ENCODE results near the gene MS4A1.
"Not testable (repeated sequence)": the region's sequence is repeated elsewhere in the genome, so short reads cannot be mapped to it uniquely, and the experiment has no call there.

The MS4A1 gene

GRCh38 chr11:60502221-60502775 is 46.7 kb downstream of the MS4A1 start:
- DNase-seq (ENCODE audit: low spot score): no peak

- no peak for DNase-seq (ENCODE audit: low spot score)
Observed at GRCh38 chr11:60504219-60504905, 48.7 kb downstream of the MS4A1 start.

GRCh38 chr11:60509609-60510008 is 54.0 kb downstream of the MS4A1 start:
- not testable (repeated sequence) for DNase-seq (ENCODE audit: low spot score)

GRCh38 chr11:60510209-60510608 is 54.6 kb downstream of the MS4A1 start:
- not testable (repeated sequence) for DNase-seq (ENCODE audit: low spot score)

- DNase-seq (ENCODE audit: low spot score): no peak
Observed at GRCh38 chr11:60511393-60511792, 55.7 kb downstream of the MS4A1 start.

- no peak for DNase-seq (ENCODE audit: low spot score)
Observed at GRCh38 chr11:60512651-60513225, 57.1 kb downstream of the MS4A1 start.

GRCh38 chr11:60513496-60514460 is 58.1 kb downstream of the MS4A1 start:
- DNase-seq (ENCODE audit: low spot score): no peak

- DNase-seq (ENCODE audit: low spot score): no peak
Observed at GRCh38 chr11:60515144-60515855, 59.7 kb downstream of the MS4A1 start, which contains the start of gene MS4A13. TSS of gene MS4A13 (plus strand) at chr11:60515392. CDS start at chr11:60518084, 2,692 bp downstream.

Data from iPS-NIHi11 (cell line).